Measurements from ENCODE around the gene PRXL2B.

PRXL2B gene

GRCh38 chr1:2637442-2638145 lies 51.0 kb downstream of the PRXL2B start:
- DNase-seq (ENCODE audit: low read depth): no peak

- DNase-seq (ENCODE audit: low read depth): no peak
Measured at GRCh38 chr1:2638466-2639115, 52.0 kb downstream of the PRXL2B start.

DNA sequence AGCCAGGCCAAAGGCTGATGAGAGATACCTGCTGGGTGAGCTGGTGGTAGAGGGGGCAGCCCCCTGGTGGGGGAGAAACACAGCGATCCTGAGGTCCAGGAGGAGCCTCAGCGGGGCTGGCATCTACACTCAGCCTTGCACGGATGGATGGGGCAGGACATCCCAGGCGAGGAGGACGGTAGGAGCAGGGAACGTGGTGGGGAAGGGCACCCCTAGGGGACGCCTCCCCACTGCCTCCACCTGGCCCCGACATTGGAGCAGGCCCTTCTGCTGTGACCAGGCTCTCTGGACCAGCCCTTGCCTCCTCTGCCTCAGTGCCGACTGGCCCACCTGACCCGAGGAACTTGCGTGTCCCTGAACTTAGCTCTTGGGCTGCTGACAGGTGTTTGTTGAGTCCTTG lies 52.6 kb downstream of the PRXL2B start:
- no peak for DNase-seq (ENCODE audit: low read depth)

DNA sequence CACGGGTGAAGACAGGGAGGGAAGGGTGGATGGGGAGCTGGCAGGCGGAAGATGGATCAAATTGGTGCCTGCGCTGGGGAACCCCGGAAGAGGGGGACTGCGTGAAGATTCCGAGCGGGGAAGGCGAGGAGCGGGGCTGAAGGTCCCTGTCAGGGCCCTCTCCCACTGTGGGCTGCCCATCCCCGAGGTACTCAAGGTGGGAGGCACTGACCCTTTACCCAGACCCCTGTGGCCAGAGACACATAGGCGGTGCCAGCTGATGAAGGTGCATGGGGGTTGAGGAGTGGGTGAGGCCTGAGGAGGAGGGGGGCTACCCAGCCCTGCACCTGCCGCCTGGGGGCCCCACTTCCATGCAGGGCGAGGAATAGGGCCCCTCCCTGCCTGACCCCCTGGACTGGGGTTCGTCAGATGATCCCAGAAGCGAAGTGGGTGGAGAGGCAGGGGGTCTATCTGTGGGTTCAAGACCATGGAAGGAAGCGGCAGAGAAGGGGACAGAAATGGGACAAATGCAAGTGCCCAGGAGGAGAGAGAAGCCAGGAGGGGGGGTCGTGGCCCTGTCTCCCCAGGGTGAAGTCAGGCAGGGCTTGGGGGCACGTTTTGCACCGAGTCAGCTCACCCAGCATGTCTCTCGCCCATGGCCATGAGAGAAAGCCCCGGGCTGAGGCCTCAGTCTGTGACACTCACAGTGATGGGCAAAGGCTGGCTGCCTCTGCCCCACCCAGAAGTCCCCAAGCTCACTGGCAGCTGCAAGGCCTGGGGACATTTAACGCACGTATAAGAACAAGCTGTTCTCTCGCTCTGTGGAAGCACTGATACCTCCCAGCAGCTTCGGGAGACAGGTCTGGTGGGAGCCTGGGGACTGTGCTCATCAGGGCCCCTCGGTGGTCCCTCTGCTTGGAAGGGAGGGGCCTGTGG lies 53.3 kb downstream of the PRXL2B start:
- no peak for DNase-seq (ENCODE audit: low read depth)

GRCh38 chr1:2640626-2641025 lies 54.0 kb downstream of the PRXL2B start:
- DNase-seq (ENCODE audit: low read depth): no peak

Measured in stimulated activated CD8-positive, alpha-beta memory T cell treated with anti-CD3 and anti-CD28 coated beads, Interleukin-12 subunit alpha, Interleukin-12 subunit beta, amount 100 ng/mL, for 1 hour (primary cell).